ENCODE results near the gene DCBLD1.

The DCBLD1 gene

DNA sequence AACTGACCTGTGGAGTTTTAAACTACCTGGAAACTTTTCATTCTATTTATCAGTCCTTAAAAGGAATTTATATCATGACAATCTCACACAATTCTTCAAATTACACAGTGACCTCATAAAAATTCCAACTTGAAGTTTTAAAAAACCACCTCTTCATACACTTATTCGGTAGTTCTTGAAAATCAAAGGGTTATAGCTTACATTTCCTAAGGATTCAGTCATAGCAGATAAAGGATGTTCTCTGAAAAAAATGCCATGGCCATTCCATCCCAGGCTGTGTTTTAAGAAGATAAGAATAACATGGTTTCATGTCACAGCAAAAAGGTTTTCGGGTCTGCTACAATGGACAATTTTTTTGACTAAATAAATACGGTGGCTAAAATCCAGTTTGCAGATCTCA, 78.7 kb downstream of the DCBLD1 start:
- no peak for DNase-seq

DNA sequence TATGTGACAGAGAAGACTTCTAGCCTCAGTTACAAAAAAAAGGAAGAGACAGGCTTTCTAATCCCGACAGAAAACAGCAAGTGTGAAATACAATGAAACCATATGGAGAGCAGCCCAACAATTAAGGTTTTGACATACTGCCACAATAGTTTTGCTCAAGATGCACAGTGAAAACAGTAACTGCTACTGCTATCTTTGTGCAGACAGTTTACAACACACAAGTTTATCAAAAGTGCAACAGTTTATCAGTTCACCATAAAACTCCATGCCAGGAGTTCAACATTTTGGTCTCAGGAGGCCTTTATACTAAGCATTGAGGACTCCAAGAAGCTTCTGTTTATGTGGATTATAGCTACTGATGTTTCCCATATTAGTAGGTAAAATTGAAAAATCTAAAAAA, 82.2 kb downstream of the DCBLD1 start:
- no peak for DNase-seq

DNA sequence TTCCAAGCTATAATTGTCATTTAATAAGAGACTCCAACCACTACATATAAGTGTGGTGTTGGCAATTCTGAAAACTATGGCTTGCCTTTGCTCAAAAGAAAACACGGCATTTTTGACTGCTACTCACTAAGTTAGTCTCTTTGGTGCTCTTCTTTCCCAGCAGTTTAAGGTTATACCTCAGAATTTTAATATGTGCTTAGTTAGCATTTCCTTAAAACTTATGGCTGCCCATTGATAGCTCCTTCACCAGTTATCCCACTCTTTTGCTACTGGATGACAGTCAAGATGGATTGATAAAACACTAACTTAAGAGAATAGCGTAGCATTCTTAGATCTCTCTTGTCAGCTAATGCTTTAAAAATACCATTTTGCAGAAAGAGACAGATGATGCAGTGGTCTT, 85.8 kb downstream of the DCBLD1 start:
- DNase-seq, result no peak

DNA sequence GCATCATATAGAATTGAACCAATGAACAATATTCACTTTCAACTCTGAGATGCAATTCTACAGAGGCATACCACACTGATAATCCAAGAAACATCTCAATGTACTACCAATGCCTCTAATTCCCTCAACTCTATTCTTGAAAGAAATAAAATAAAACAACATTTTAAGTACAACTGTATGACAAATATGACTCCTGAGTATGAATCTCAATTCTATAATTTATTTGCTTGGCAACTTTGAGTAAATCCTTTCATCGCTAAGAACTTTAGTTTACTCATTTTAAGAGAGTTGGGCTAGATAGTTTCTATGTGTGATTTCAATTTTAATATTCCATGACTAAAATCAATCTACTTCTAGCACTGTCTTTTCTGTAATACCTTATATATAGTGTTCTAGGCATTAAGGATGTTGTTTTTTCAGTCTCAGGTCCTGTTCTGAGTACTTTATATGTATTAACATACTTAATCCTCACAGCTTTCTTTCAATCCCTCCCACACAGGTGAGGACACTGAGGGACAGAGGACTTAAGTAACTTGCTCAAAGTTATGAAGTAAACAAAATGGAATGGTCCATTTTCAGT, 86.4 kb downstream of the DCBLD1 start:
- DNase-seq, result no peak

DNA sequence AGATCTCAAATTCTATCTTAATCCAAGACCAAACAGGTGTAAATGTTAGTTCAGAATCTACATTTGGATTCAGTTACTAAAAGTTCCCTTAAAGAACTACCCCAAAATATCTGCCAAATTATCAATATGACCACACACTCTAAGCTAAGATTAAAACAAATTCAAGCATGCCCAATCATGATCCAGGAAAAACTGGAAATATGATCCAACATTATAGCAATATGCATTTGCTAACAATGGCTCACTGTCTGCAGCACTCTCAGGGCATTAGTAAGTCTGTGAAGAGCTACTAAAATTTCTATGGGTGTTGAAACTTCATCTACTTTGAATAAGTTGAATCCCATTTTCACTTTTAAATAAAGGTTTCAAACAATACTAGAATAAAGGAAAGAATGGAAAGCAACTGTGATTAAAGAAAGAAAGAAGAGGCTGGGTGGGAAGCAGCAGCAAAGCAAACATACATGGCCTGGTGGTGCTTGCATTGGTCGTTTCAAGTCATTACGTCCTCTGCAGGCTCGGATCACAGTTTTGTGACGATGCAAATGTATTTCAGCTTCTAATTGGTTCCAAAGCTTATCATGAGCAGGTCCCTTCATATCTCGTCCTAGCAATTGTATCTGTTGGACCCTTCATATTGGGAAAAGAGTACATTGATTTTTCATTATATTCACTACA, 90.7 kb downstream of the DCBLD1 start:
- no peak for DNase-seq

DNA sequence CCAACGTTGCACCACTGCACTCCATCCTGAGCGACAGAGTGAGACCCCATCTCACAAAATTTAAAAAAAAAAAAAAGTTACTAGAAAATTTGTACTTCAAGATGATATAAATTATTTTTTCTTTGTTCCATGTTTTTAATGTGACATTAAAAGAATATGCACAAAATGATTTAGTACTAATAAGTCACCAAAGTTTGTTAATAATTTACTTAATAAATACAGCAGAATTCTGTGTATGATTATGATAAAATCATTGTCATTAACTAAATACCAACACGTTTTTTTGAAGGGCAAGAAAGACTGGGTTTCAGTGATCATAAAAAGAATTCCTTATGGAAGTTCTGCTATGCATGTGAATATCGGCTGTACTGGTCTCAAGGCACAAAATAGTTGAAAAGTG, 91.7 kb downstream of the DCBLD1 start:
- no peak for DNase-seq

DNA sequence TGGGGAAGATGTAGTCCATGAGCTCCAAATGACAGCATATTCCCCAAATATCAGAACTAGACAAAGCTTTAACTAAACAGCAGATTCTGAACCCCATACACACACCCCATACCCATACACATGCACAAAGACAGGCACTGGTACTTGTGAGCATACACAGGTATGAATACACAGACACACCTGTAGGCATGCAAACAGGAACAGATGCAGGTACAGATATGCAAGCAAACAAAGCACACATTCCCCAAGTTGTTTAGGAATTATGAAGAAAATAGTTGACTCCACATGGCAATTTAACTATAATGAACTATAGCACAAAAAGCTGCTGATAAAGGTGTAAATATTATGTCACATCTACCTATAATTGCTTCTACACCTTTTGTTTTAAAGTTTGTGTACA, 103.2 kb downstream of the DCBLD1 start:
- DNase-seq, result no peak

DNA sequence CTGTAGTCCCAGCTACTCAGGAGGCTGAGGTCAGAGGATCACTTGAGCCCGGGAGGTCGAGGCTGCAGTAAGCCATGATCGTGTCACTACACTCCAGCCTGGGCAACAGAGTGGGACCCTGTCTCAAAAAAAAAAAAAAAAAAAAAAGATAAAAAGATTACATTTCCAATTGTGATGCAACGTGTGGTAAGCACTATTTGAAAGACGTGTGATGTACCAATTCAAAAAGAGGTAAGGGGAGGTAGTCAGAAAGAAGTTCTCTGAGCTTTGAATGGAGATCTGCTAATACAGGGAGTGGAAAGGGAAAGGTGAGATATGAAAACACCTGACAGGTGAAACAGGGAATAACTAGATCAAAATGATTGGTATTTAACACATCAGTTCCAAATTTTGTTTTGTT, 108.0 kb downstream of the DCBLD1 start:
- no peak for DNase-seq

DNA sequence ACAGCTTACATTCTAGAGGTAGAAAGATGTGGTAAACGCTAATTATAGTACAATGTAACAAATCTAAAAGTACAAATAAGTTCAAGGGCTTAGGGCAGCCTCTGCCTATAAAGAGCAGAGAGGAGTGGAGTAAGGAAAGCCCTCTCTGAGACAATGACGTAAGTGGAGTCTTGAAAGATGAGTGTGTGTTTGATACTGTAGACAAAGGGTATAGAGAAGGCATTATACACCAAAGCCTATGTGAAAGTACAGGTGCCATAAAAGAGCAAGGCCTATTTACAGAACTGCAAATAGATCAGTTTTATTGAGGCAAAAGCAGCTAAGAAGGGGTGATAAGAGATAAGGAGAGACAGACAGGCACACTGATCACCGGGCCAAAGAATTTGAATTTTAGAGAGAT, 108.9 kb downstream of the DCBLD1 start:
- DNase-seq, result no peak

DNA sequence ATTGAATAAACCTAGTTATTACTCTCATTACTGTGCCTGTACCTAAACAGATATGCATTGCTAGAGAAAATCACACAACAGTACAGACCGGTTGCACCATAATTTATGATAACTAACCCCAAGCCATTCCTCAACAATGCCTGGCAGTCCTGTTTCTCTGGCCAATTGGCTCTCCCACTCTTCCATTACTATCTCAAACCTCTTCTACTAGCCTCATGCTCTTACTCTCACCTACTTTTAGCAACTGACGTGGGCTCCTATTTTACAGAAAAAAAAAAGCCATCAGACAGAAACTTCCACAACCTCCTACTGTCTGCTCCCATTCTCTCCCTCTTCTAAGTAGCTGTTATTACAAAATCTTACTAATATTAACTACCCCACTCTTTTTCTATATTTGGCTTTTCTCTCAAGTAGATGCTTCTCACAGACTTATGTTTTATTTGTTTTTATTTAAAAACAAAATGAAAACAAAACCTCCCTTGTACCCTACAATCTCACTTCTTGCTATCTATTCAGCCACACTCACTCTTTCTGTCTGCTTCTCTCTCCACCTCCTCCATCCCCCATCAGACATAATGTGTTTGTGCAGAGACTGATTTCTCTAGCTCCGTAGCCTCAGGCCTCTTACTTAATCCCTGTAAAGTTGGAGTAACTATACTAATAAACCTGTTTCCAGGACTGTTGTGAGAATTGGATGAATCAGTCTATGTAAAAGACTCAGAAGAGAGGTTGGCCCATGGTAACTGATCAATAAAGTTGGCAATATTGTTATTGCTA, 110.7 kb downstream of the DCBLD1 start:
- DNase-seq, result no peak

DNA sequence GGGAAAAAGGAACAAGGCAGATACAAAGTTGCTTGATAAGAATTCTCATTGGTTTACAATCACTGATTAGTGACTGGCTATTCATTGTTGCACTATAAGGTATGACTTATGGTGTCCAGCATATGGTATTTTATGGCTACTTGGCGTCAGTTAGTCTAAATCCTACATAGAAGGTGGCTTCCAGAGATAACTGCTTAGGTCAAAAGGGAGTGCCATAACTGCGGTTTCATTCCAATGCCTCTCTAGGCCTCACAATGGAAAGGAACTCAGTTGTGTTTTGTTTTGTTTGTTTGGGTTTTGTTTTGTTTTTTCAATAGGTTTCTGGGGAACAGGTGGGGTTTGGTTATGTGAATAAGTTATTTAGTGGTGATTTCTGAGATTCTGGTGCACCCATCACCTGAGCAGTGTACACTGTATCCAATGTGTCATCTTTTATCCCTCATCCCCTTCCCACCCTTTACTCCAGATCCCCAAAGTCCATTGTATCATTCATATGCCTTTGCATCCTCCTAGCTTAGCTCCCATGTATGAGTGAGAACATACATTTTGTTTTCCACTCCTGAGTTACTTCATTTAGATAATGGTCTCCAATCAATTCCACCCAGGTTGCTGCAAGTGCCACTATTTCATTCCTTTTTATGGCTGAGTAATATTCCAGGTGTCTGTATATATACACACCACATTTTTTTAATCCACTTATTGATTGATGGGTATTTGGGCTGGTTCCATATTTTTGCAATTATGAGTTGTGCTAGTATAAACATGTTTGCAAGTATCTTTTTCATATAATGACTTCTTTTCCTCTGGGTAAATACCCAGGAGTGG, 112.8 kb downstream of the DCBLD1 start:
- DNase-seq, result no peak

DNA sequence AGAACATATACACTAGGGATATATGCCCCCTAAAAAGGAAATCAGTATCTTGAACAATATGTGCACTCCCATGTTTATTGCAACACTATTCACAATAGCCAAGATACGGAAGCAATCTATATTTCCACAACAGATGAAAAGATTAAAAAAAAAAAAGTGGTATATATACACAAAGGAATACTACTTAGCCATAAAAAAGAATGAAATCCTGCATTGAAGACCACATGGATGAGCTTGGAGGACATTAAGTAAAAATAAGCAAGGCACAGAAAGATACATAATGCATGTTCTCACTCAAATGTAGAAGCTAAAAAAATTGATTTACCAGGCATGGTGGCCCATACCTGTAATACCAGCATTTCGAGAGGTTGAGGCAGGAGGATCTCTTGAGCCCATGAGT, 115.3 kb downstream of the DCBLD1 start:
- no peak for DNase-seq
